Measurements from ENCODE around the gene SLC39A11. TPM values are rescaled to one million over a fixed set of nuclear protein-coding genes. Genes with fewer than 3 reads are reported as not detected.

Gene SLC39A11
- total and polyA plus RNA-seq, 2 donors: 9.4 to 23.8 TPM

GRCh38 chr17:73123606-73124320 is 31.3 kb upstream of the SLC39A11 start:
- Histone ChIP-seq H3K4me3 (ENCODE audit: low read depth, low read length) (no peak overlapping the region), H3K36me3 (ENCODE audit: insufficient read depth) (no peaks in the 10 kb centered on the region), H3K4me1 (ENCODE audit: insufficient read depth) (no peaks in the 10 kb centered on the region), H3K27ac (ENCODE audit: low read depth) (no peak overlapping the region)
- 79% methylated on average over 7 of the region's 7 CpGs for WGBS
- DNase-seq (ENCODE audit: extremely low spot score): no peak

- DNase-seq (ENCODE audit: extremely low spot score): no peak
- 84% methylated on average over 4 of the region's 4 CpGs for WGBS
- Histone ChIP-seq H3K4me1 (ENCODE audit: insufficient read depth) (no peaks in the 10 kb centered on the region), H3K27ac (ENCODE audit: low read depth) (no peak overlapping the region), H3K36me3 (ENCODE audit: insufficient read depth) (no peaks in the 10 kb centered on the region), H3K4me3 (ENCODE audit: low read depth, low read length) (no peak overlapping the region)
Measured at GRCh38 chr17:73122953-73123605, 30.6 kb upstream of the SLC39A11 start.

- Histone ChIP-seq H3K4me1 (ENCODE audit: insufficient read depth) (no peaks in the 10 kb centered on the region), H3K4me3 (ENCODE audit: low read depth, low read length) (no peak overlapping the region), H3K27ac (ENCODE audit: low read depth) (no peak overlapping the region), H3K36me3 (ENCODE audit: insufficient read depth) (no peaks in the 10 kb centered on the region)
- WGBS: 66% methylated on average over 5 of the region's 5 CpGs
- DNase-seq (ENCODE audit: extremely low spot score): no peak
Measured at GRCh38 chr17:73121506-73121905, 29.0 kb upstream of the SLC39A11 start.

GRCh38 chr17:73119631-73120030 is 27.1 kb upstream of the SLC39A11 start:
- 84% methylated on average over 10 of the region's 10 CpGs for WGBS
- Histone ChIP-seq H3K27ac (ENCODE audit: low read depth) (no peak overlapping the region), H3K36me3 (ENCODE audit: insufficient read depth) (no peaks in the 10 kb centered on the region), H3K4me3 (ENCODE audit: low read depth, low read length) (no peak overlapping the region), H3K4me1 (ENCODE audit: insufficient read depth) (no peaks in the 10 kb centered on the region)
- DNase-seq (ENCODE audit: extremely low spot score): no peak

- Histone ChIP-seq H3K27ac (ENCODE audit: low read depth) (no peak overlapping the region), H3K4me1 (ENCODE audit: insufficient read depth) (no peaks in the 10 kb centered on the region), H3K4me3 (ENCODE audit: low read depth, low read length) (no peak overlapping the region), H3K36me3 (ENCODE audit: insufficient read depth) (no peaks in the 10 kb centered on the region)
- no peak for DNase-seq (ENCODE audit: extremely low spot score)
- WGBS: 52% methylated on average over 5 of the region's 5 CpGs
Measured at GRCh38 chr17:73118951-73119391, 26.5 kb upstream of the SLC39A11 start.

- WGBS: 92% methylated on average over 4 of the region's 4 CpGs
Measured at GRCh38 chr17:73118139-73118538, 25.7 kb upstream of the SLC39A11 start.

GRCh38 chr17:73112246-73112645 is 19.8 kb upstream of the SLC39A11 start:
- no peaks in the 10 kb centered on the region for H3K4me1 ChIP-seq (ENCODE audit: insufficient read depth)
- DNase-seq (ENCODE audit: extremely low spot score): no peak
- no peak overlapping the region for H3K4me3 ChIP-seq (ENCODE audit: low read depth, low read length)
- no peak overlapping the region for H3K27ac ChIP-seq (ENCODE audit: low read depth)
- WGBS: 90% methylated on average over 5 of the region's 5 CpGs
- no peaks in the 10 kb centered on the region for H3K36me3 ChIP-seq (ENCODE audit: insufficient read depth)

More at GRCh38 chr17:73118139-73118538, 25.7 kb upstream of the SLC39A11 start:
- no peak for DNase-seq (ENCODE audit: extremely low spot score)
- H3K36me3 ChIP-seq (ENCODE audit: insufficient read depth): no peaks in the 10 kb centered on the region
- H3K4me1 ChIP-seq (ENCODE audit: insufficient read depth): no peaks in the 10 kb centered on the region
- H3K4me3 ChIP-seq (ENCODE audit: low read depth, low read length): no peak overlapping the region
- no peak overlapping the region for H3K27ac ChIP-seq (ENCODE audit: low read depth)

- no peaks in the 10 kb centered on the region for H3K36me3 ChIP-seq (ENCODE audit: insufficient read depth)
- 87% methylated on average over 6 of the region's 6 CpGs for WGBS
- no peak for DNase-seq (ENCODE audit: extremely low spot score)
- H3K4me1 ChIP-seq (ENCODE audit: insufficient read depth): no peaks in the 10 kb centered on the region
- H3K27ac ChIP-seq (ENCODE audit: low read depth): no peak overlapping the region
- H3K4me3 ChIP-seq (ENCODE audit: low read depth, low read length): no peak overlapping the region
Measured at GRCh38 chr17:73111386-73111785, 18.9 kb upstream of the SLC39A11 start.

- 46% methylated on average over 4 of the region's 4 CpGs for WGBS
- Histone ChIP-seq H3K4me3 (ENCODE audit: low read depth, low read length) (no peak overlapping the region), H3K4me1 (ENCODE audit: insufficient read depth) (no peaks in the 10 kb centered on the region), H3K36me3 (ENCODE audit: insufficient read depth) (no peaks in the 10 kb centered on the region), H3K27ac (ENCODE audit: low read depth) (no peak overlapping the region)
- no peak for DNase-seq (ENCODE audit: extremely low spot score)
Measured at GRCh38 chr17:73107191-73107590, 14.7 kb upstream of the SLC39A11 start.

- no peak overlapping the region for H3K27ac ChIP-seq (ENCODE audit: low read depth)
- DNase-seq (ENCODE audit: extremely low spot score): no peak
- no peaks in the 10 kb centered on the region for H3K36me3 ChIP-seq (ENCODE audit: insufficient read depth)
- H3K4me3 ChIP-seq (ENCODE audit: low read depth, low read length): no peak overlapping the region
- H3K4me1 ChIP-seq (ENCODE audit: insufficient read depth): no peaks in the 10 kb centered on the region
- WGBS: 89% methylated on average over 1 of the region's 1 CpG
Measured at GRCh38 chr17:73105431-73105830, 12.9 kb upstream of the SLC39A11 start.

GRCh38 chr17:73104450-73104849 is 12.0 kb upstream of the SLC39A11 start:
- DNase-seq (ENCODE audit: extremely low spot score): no peak
- Histone ChIP-seq H3K4me3 (ENCODE audit: low read depth, low read length) (no peak overlapping the region), H3K27ac (ENCODE audit: low read depth) (no peak overlapping the region), H3K36me3 (ENCODE audit: insufficient read depth) (no peaks in the 10 kb centered on the region), H3K4me1 (ENCODE audit: insufficient read depth) (no peaks in the 10 kb centered on the region)
- WGBS: 90% methylated on average over 3 of the region's 3 CpGs

GRCh38 chr17:73103641-73104335 is 11.3 kb upstream of the SLC39A11 start:
- Histone ChIP-seq H3K4me1 (ENCODE audit: insufficient read depth) (no peaks in the 10 kb centered on the region), H3K4me3 (ENCODE audit: low read depth, low read length) (no peak overlapping the region), H3K27ac (ENCODE audit: low read depth) (no peak overlapping the region), H3K36me3 (ENCODE audit: insufficient read depth) (no peaks in the 10 kb centered on the region)
- WGBS: 89% methylated on average over 12 of the region's 12 CpGs
- no peak for DNase-seq (ENCODE audit: extremely low spot score)

GRCh38 chr17:73101031-73101430 is 8.5 kb upstream of the SLC39A11 start:
- no peak overlapping the region for H3K27ac ChIP-seq (ENCODE audit: low read depth)
- DNase-seq (ENCODE audit: extremely low spot score): no peak
- H3K36me3 ChIP-seq (ENCODE audit: insufficient read depth): no peaks in the 10 kb centered on the region
- WGBS: 92% methylated on average over 6 of the region's 6 CpGs
- no peak overlapping the region for H3K4me3 ChIP-seq (ENCODE audit: low read depth, low read length)
- no peaks in the 10 kb centered on the region for H3K4me1 ChIP-seq (ENCODE audit: insufficient read depth)

GRCh38 chr17:73100363-73100762 is 7.9 kb upstream of the SLC39A11 start:
- H3K36me3 ChIP-seq (ENCODE audit: insufficient read depth): no peaks in the 10 kb centered on the region
- no peak overlapping the region for H3K27ac ChIP-seq (ENCODE audit: low read depth)
- H3K4me1 ChIP-seq (ENCODE audit: insufficient read depth): no peaks in the 10 kb centered on the region
- no peak overlapping the region for H3K4me3 ChIP-seq (ENCODE audit: low read depth, low read length)
- 90% methylated on average over 2 of the region's 2 CpGs for WGBS
- no peak for DNase-seq (ENCODE audit: extremely low spot score)

Measured in urinary bladder (tissue), 4 donors.